Stimulated activated CD8-positive, alpha-beta memory T cell treated with anti-CD3 and anti-CD28 coated beads, Interleukin-4, amount 100 ng/mL, for 24 hours (primary cell): ENCODE measurements around the gene SNX13.

ENCODE experiments used
- DNase-seq: peaks from one replicate; pipeline ENCODE4 v3.0.0-alpha.2; 2020; ENCODE audit warnings: low read depth

SNX13 gene

GRCh38 chr7:17947620-17948019, 7.3 kb upstream of the SNX13 start:
- no peak for DNase-seq

- no peak for DNase-seq
Observed at GRCh38 chr7:17946591-17946990, 6.3 kb upstream of the SNX13 start.

- DNase-seq = no peak
Observed at GRCh38 chr7:17944720-17945119, 4.4 kb upstream of the SNX13 start.

- no peak for DNase-seq
Observed at GRCh38 chr7:17943006-17943405, 2.7 kb upstream of the SNX13 start.

GRCh38 chr7:17942231-17942630, 1.9 kb upstream of the SNX13 start:
- DNase-seq = no peak

- no peak for DNase-seq
Observed at GRCh38 chr7:17940951-17941431, 697 bp upstream of the SNX13 start.

GRCh38 chr7:17939606-17940301, 540 bp downstream of the SNX13 start:
- peak; percentile 16 for DNase-seq

GRCh38 chr7:17939211-17939605, 1.1 kb downstream of the SNX13 start:
- DNase-seq = no peak

- no peak for DNase-seq
Observed at GRCh38 chr7:17937506-17938120, 2.7 kb downstream of the SNX13 start.

- no peak for DNase-seq
Observed at GRCh38 chr7:17936321-17936720, 4.0 kb downstream of the SNX13 start.

- no peak for DNase-seq
Observed at GRCh38 chr7:17934612-17935240, 5.6 kb downstream of the SNX13 start.

- DNase-seq = no peak
Observed at GRCh38 chr7:17934094-17934493, 6.2 kb downstream of the SNX13 start.

- DNase-seq = no peak
Observed at GRCh38 chr7:17932770-17933169, 7.5 kb downstream of the SNX13 start.

GRCh38 chr7:17931069-17931468, 9.2 kb downstream of the SNX13 start:
- no peak for DNase-seq

- DNase-seq = no peak
Observed at GRCh38 chr7:17930546-17930945, 9.7 kb downstream of the SNX13 start.

- DNase-seq = no peak
Observed at GRCh38 chr7:17929647-17930395, 10.5 kb downstream of the SNX13 start.

- DNase-seq = no peak
Observed at GRCh38 chr7:17928055-17928454, 12.2 kb downstream of the SNX13 start.

GRCh38 chr7:17921857-17922416, 18.4 kb downstream of the SNX13 start:
- no peak for DNase-seq

- no peak for DNase-seq
Observed at GRCh38 chr7:17917842-17918241, 22.5 kb downstream of the SNX13 start.

GRCh38 chr7:17916786-17917185, 23.5 kb downstream of the SNX13 start:
- DNase-seq = no peak

GRCh38 chr7:17915796-17916195, 24.5 kb downstream of the SNX13 start:
- no peak for DNase-seq

- no peak for DNase-seq
Observed at GRCh38 chr7:17915168-17915567, 25.1 kb downstream of the SNX13 start.
